K562 (cell line): ENCODE measurements around the gene PPP1R3E. TPM values are rescaled to one million over a fixed set of nuclear protein-coding genes. Genes with fewer than 3 reads are reported as not detected.

Experiments
- ATAC-seq: fragments of 200-7000 bp; cut with Tn5 transposase; 3 replicates; pipeline ENCODE4 v1.9.1; 2020; ENCODE audit warnings: moderate library complexity
- BruUV-seq: library from RNA; stranded (reverse); fragments of 400-500 nt; replicated peaks from 2 replicates; lab custom pipeline; 2021; lab: Mats Ljungman, UMichigan
- CTCF ChIA-PET: fragments of 300-600 bp; formaldehyde crosslinking; extraction: SDS; loops from one replicate; lab custom pipeline; 2021; ENCODE audit warnings: low intra/inter-chr PET ratio; lab: Yijun Ruan, JAX
- POLR2A ChIA-PET: fragments of 300-600, 350-650 bp; sonication (Branson Sonifier 250); formaldehyde crosslinking; extraction: SDS; loops from one replicate; lab custom pipeline; 2021; ENCODE audit warnings: antibody characterized with exemption, inconsistent platforms; lab: Yijun Ruan, JAX
- DNase-seq, 4 experiments: peaks; one replicate each; pipeline versions ENCODE4 v3.0.0 to v3.0.0-alpha.2; 2011 to 2018; ENCODE audit warnings: low spot score in 3 of 4, mixed read lengths in 3 of 4; ENCODE audit errors: extremely low read depth in 1 of 4
- FAIRE-seq: peaks from 2 replicates; lab custom pipeline; 2011; peaks lifted over from hg19 to GRCh38; lab: Jason Lieb, UNC
- H2AFZ ChIP-seq: 2 replicates; pipeline ENCODE4 v1.6.0; 2011; ENCODE audit warnings: low read depth, low read length, control low read depth, inconsistent platforms
- H3K27ac ChIP-seq: fragments of 200-600 bp; 3 replicates; pipeline ENCODE4 v1.8.0; 2011; ENCODE audit warnings: low read depth, mild to moderate bottlenecking, control low read depth, inconsistent platforms, low read length, moderate library complexity, mixed read lengths; ENCODE audit errors: extremely low read depth
- H3K27me3 ChIP-seq, 2 experiments: fragments of 300-600 bp in 1 of 2; 2 replicates in 1 of 2; 3 replicates in 1 of 2; pipeline versions ENCODE4 v1.6.0 to v1.8.0; 2011; ENCODE audit warnings: inconsistent platforms in 2 of 2, low read length in 2 of 2, mild to moderate bottlenecking in 1 of 2, mixed read lengths in 1 of 2, moderate library complexity in 1 of 2; ENCODE audit not compliant: control insufficient read depth in 2 of 2, insufficient read depth in 2 of 2
- H3K36me3 ChIP-seq: fragments of 300-600 bp; 3 replicates; pipeline ENCODE4 v1.8.0; 2011; ENCODE audit warnings: mild to moderate bottlenecking, low read length, inconsistent platforms; ENCODE audit not compliant: control insufficient read depth, insufficient read depth
- H3K4me1 ChIP-seq, 2 experiments: fragments of 200-600 bp in 1 of 2; replicated peaks in 1 of 2; 2 replicates in 1 of 2; 3 replicates in 1 of 2; pipeline versions ENCODE4 v1.5.1 to v1.8.0; 2011; ENCODE audit warnings: inconsistent platforms in 2 of 2, low read length in 2 of 2, mild to moderate bottlenecking in 1 of 2, mixed read lengths in 1 of 2, moderate library complexity in 1 of 2; ENCODE audit not compliant: control insufficient read depth in 2 of 2, insufficient read depth in 2 of 2
- H3K4me2 ChIP-seq: 2 replicates; pipeline ENCODE4 v1.6.1; 2011; ENCODE audit warnings: low read length, control low read depth, inconsistent platforms, mixed read lengths; ENCODE audit not compliant: insufficient read depth
- H3K4me3 ChIP-seq: fragments of 200-600 bp; sonication (generic), shearing (Covaris generic); 2 replicates; pipeline ENCODE4 v1.5.1; 2016; ENCODE audit warnings: control low read depth, inconsistent platforms
- H3K79me2 ChIP-seq: fragments of 200-600 bp; 3 replicates; pipeline ENCODE4 v1.8.0; 2011; ENCODE audit warnings: low read length, inconsistent platforms; ENCODE audit not compliant: control insufficient read depth, insufficient read depth
- H3K9ac ChIP-seq, 2 experiments: 2 replicates each; pipeline versions ENCODE4 v1.6.0 to v1.6.1; 2011; ENCODE audit warnings: low read depth in 2 of 2, low read length in 2 of 2, control low read depth in 1 of 2, inconsistent platforms in 1 of 2, mild to moderate bottlenecking in 1 of 2, mixed read lengths in 1 of 2; ENCODE audit not compliant: insufficient read depth in 1 of 2
- H3K9me1 ChIP-seq: one replicate; pipeline ENCODE4 v1.6.0; 2011; ENCODE audit warnings: inconsistent platforms, mild to moderate bottlenecking, low read length, moderate library complexity; ENCODE audit not compliant: control insufficient read depth, insufficient read depth
- H3K9me3 ChIP-seq: replicated peaks from 2 replicates; pipeline ENCODE4 v1.5.1; 2011; ENCODE audit warnings: low read depth, low read length, inconsistent platforms; ENCODE audit not compliant: control insufficient read depth, insufficient read depth
- H4K20me1 ChIP-seq: replicated peaks from 2 replicates; pipeline ENCODE4 v1.6.1; 2011; ENCODE audit warnings: low read length, inconsistent platforms, mixed read lengths; ENCODE audit not compliant: control insufficient read depth, insufficient read depth
- RBM25 ChIP-seq: fragments of 200-400 bp; formaldehyde crosslinking; IDR thresholded peaks from 2 replicates; pipeline ENCODE4 v1.6.1; 2018; ENCODE audit warnings: low read length, low read depth, moderate library complexity; ENCODE audit not compliant: severe bottlenecking
- RFX7 ChIP-seq: fragments of 250-450 bp; sonication (Bioruptor Pico); IDR thresholded peaks from 2 replicates; pipeline ENCODE4 v1.5.1; 2021; ENCODE audit warnings: mild to moderate bottlenecking
- SMARCB1 ChIP-seq: IDR thresholded peaks from 2 replicates; pipeline ENCODE4 v1.6.1; 2011; ENCODE audit warnings: improper control_type of control experiment, low read depth; ENCODE audit not compliant: insufficient read length
- U2AF1 ChIP-seq: fragments of 200-400 bp; formaldehyde crosslinking; optimal IDR thresholded peaks from 2 replicates; pipeline ENCODE3; 2017; ENCODE audit warnings: mild to moderate bottlenecking, low read depth, low read length, moderate library complexity
- ZKSCAN1 ChIP-seq: fragments of 150-350 bp; IDR thresholded peaks from 2 replicates; pipeline ENCODE4 v1.6.1; 2016; ENCODE audit warnings: low read depth, low read length
- ZNF76 ChIP-seq: fragments of 250-450 bp; sonication (Bioruptor Pico); IDR thresholded peaks from 2 replicates; pipeline ENCODE4 v1.4.0; 2020; ENCODE audit warnings: mild to moderate bottlenecking, moderate library complexity, borderline replicate concordance
- WGBS: fragments of 100-300 bp; shearing (Covaris generic); methylation state at CpG from one replicate; pipeline ENCODE4 v1.1.6; 2016; ENCODE audit warnings: low coverage, mixed read lengths; ENCODE audit not compliant: insufficient coverage; ENCODE audit errors: missing lambda C conversion rate; 5-methylcytosine and 5-hydroxymethylcytosine counted together
- in situ Hi-C: fragments of 300-500 bp; cut with MboI; formaldehyde crosslinking; loops from 4 replicates; pipeline ENCODE4 v1.15.0; 2018; ENCODE audit warnings: inconsistent platforms, mixed read lengths
- intact Hi-C: fragments of 100-400 bp; cut with micrococcal nuclease; formaldehyde crosslinking; loops from 2 replicates; pipeline ENCODE4 v1.14.2; 2022
- polyA plus RNA-seq, 8 experiments: library from polyadenylated mRNA; depleted of rRNA in 4 of 8; stranded (reverse) in 5 of 8; unstranded in 3 of 8; fragments of >200 nt; fragmentation: Nextera tagmentation in 2 of 8; fragmentation: Illumina TruSeq in 1 of 8; extraction: Ambion mirVana in 2 of 8; extraction: Trizol in 1 of 8; gene quantifications; 2 replicates each; pipeline versions ENCODE4 v1.2.1 to v1.2.3, GENCODE V29; 2011 to 2014; ENCODE audit warnings: inconsistent platforms in 1 of 8, missing spikeins in 1 of 8
- total RNA-seq, 7 experiments: library from RNA; depleted of rRNA in 6 of 7; stranded (reverse); fragments of >200 nt in 6 of 7; fragmentation: Illumina TruSeq in 2 of 7; extraction: Trizol in 2 of 7; gene quantifications; 2 replicates each; pipeline versions ENCODE4 v1.2.1 to v1.2.3, GENCODE V29; 2011 to 2021; ENCODE audit warnings: low replicate concordance in 1 of 7
- TF ChIP-seq, protein P1 (sequence below): sonication (generic); formaldehyde crosslinking; IDR thresholded peaks from 2 replicates; pipeline ENCODE4 v1.4.0; 2020; ENCODE audit warnings: mild to moderate bottlenecking, missing genetic modification reagents
- TF ChIP-seq, protein P2 (sequence below), 2 experiments: fragments of 450-650 bp in 1 of 2; sonication (generic) in 1 of 2; formaldehyde crosslinking in 1 of 2; IDR thresholded peaks; 2 replicates each; pipeline versions ENCODE4 v1.7.1 to v1.9.0; 2016 to 2022; ENCODE audit warnings: inconsistent platforms in 1 of 2, mild to moderate bottlenecking in 1 of 2, missing genetic modification reagents in 1 of 2

The PPP1R3E gene
- total and polyA plus RNA-seq, 9 of the 15 experiments (the other 6 are each of a cell fraction or from before 2014, with no cell fraction given) = 3.2 to 18.4 (median 7.6) TPM

DNA sequence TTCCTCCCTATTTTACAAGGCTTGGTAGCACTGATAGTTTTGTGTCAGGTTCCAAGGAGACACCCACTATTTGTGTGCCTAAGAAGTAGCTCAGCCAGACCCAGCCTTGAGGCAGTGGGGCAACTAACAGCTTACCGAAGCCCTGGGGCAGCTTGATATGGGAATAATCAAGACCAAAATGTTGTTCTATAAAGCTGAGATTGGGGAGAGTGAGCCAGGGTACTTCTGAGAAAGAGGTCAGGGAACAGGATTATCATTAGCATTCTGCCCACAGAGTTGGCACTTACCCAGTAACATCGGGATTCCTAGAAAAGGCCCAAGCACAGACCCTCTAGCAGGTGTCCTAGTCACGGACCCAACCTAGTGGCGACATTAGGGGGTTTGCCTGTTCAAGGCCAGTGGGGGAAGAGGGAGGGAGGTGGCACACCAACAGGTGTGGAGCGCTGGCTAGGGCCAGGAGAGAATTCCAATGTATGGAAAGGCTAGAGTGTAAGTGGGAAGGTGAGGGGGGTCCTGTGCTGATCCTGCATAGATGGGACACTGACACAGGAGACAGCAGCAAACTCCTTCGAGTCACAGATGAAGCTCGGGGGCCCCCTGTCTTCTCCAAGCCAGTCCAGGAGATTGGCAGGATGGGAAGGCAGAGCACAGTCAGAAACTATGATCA lies 4.9 kb downstream of the PPP1R3E start:
- intact Hi-C loops (no loop called here), in situ Hi-C loops (no loop called here)
- Histone ChIP-seq H3K36me3 (peaks cover 23% of the 10 kb centered on the region; the same call in 2 of the 3 replicates), H3K9me3 (no peaks in the 10 kb centered on the region), H3K9ac (0 out of 4 replicates have a peak overlapping the region, but pooled peaks of 1 of the 2 experiments have one; percentile 49), H3K9me1 (no peaks in the 10 kb centered on the region), H3K4me3 (no peak overlapping the region), H3K27ac (no peak overlapping the region), H3K27me3 (no peaks in the 10 kb centered on the region), H3K4me1 (peaks cover 22 to 25% of the 10 kb centered on the region in 2 experiments), H3K79me2 (peaks cover 16% of the 10 kb centered on the region), H3K4me2 (no peak overlapping the region), H4K20me1 (no peaks in the 10 kb centered on the region), H2AFZ (no peak overlapping the region)
- 85% methylated on average over 5 of the region's 7 CpGs for WGBS
- TF ChIP-seq RFX7 (CRISPR knock-in tag) = no peak
- TF ChIP-seq RBM25 = no peak
- TF ChIP-seq, protein P1, sequence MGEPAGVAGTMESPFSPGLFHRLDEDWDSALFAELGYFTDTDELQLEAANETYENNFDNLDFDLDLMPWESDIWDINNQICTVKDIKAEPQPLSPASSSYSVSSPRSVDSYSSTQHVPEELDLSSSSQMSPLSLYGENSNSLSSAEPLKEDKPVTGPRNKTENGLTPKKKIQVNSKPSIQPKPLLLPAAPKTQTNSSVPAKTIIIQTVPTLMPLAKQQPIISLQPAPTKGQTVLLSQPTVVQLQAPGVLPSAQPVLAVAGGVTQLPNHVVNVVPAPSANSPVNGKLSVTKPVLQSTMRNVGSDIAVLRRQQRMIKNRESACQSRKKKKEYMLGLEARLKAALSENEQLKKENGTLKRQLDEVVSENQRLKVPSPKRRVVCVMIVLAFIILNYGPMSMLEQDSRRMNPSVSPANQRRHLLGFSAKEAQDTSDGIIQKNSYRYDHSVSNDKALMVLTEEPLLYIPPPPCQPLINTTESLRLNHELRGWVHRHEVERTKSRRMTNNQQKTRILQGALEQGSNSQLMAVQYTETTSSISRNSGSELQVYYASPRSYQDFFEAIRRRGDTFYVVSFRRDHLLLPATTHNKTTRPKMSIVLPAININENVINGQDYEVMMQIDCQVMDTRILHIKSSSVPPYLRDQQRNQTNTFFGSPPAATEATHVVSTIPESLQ (CRISPR knock-in tag) = no peak
- no peak for TF ChIP-seq U2AF1
- TF ChIP-seq, protein P2, sequence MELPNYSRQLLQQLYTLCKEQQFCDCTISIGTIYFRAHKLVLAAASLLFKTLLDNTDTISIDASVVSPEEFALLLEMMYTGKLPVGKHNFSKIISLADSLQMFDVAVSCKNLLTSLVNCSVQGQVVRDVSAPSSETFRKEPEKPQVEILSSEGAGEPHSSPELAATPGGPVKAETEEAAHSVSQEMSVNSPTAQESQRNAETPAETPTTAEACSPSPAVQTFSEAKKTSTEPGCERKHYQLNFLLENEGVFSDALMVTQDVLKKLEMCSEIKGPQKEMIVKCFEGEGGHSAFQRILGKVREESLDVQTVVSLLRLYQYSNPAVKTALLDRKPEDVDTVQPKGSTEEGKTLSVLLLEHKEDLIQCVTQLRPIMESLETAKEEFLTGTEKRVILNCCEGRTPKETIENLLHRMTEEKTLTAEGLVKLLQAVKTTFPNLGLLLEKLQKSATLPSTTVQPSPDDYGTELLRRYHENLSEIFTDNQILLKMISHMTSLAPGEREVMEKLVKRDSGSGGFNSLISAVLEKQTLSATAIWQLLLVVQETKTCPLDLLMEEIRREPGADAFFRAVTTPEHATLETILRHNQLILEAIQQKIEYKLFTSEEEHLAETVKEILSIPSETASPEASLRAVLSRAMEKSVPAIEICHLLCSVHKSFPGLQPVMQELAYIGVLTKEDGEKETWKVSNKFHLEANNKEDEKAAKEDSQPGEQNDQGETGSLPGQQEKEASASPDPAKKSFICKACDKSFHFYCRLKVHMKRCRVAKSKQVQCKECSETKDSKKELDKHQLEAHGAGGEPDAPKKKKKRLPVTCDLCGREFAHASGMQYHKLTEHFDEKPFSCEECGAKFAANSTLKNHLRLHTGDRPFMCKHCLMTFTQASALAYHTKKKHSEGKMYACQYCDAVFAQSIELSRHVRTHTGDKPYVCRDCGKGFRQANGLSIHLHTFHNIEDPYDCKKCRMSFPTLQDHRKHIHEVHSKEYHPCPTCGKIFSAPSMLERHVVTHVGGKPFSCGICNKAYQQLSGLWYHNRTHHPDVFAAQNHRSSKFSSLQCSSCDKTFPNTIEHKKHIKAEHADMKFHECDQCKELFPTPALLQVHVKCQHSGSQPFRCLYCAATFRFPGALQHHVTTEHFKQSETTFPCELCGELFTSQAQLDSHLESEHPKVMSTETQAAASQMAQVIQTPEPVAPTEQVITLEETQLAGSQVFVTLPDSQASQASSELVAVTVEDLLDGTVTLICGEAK (IDR thresholded peaks at IDR 0.05) = no peak
- TF ChIP-seq, protein P2 (CRISPR knock-in tag; IDR thresholded peaks at IDR 0.05) = no peak
- no peak for TF ChIP-seq SMARCB1
- no peak for TF ChIP-seq ZKSCAN1
- TF ChIP-seq ZNF76 (CRISPR knock-in tag) = no peak
- BruUV-seq = no TSS peak
- ChIA-PET CTCF (interaction anchor here (3.3 to 5.9 kb wide), 2 partner anchors 32 to 177 kb away, joined by 14 to 58 read pairs; no protein-coding TSS in a partner anchor), POLR2A (interaction anchor here (0.6 to 1.4 kb wide), 3 partner anchors 11 to 203 kb away, joined by 3 to 4 read pairs (median 4); partner anchors contain the start of genes ACIN1 and C14orf119)
- DNase-seq = no peak
- no peak for FAIRE-seq
- ATAC-seq = no peak
